Erythroblast (primary cell): ENCODE measurements around the gene MFSD11.

Experiments used
- GATA1 ChIP-seq: IDR thresholded peaks from 2 replicates; pipeline ENCODE4 v1.6.1; 2011; ENCODE audit warnings: low read depth, mild to moderate bottlenecking, control low read depth, low read length, moderate library complexity
- POLR2A ChIP-seq: IDR thresholded peaks from 2 replicates; pipeline ENCODE4 v1.6.1; 2011; ENCODE audit warnings: mild to moderate bottlenecking, low read length

DNA sequence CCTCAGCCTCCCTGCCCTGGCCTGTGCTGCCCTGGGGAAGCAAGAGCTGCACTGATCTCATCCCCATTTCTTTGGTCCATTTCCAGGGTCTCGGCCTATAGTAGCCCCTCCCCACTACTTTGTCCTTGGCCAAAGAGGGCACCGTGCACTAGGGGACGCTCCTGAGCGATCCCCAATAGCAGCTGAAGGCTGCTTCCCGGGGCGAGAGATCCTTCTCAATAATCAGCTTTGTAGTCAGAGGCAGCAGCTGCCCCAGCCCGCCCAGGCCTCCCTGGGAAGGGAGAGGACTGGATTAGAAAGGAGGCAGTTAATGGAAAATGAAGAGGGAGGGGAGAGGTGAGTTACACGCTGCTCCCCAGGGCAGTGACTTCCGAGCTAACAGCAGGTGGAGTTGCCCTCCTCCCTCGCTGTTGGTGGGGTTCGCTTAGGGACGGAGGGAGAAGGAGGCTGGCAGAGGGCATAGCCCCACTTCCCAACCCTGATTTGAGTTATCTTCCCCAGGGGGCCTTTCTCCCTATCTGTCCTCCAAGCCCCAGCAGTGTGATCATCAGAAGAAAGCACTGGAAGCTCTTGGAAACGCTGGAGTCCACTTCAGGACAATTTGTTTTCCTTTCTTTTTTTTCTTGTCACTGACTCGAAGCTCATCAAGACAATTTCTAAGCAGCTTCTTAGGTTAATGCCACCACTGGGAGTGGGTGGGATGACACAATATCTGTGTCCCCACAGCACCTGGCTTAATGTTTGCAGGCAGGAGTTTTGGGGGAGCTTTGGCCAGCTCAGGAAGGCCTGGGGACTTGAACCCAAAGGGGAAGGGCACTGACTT is 29.7 kb upstream of the MFSD11 start:
- TF ChIP-seq POLR2A: no peak
- TF ChIP-seq GATA1: no peak
